Activated gamma-delta T cell treated with anti-CD3 and anti-CD28 coated beads, Interleukin-2, amount 50 U/mL, for 16 hours (primary cell): ENCODE results near the gene DPP9.
A peak's percentile ranks its signal among the peaks of the same experiment; 100 is the strongest.
"Not testable (repeated sequence)": the region's sequence is repeated elsewhere in the genome, so short reads cannot be mapped to it uniquely, and the experiment has no call there.

ENCODE experiments used
- DNase-seq: peaks from one replicate; pipeline ENCODE4 v3.0.0-alpha.2; 2020; ENCODE audit warnings: low read depth

The DPP9 gene

DNA sequence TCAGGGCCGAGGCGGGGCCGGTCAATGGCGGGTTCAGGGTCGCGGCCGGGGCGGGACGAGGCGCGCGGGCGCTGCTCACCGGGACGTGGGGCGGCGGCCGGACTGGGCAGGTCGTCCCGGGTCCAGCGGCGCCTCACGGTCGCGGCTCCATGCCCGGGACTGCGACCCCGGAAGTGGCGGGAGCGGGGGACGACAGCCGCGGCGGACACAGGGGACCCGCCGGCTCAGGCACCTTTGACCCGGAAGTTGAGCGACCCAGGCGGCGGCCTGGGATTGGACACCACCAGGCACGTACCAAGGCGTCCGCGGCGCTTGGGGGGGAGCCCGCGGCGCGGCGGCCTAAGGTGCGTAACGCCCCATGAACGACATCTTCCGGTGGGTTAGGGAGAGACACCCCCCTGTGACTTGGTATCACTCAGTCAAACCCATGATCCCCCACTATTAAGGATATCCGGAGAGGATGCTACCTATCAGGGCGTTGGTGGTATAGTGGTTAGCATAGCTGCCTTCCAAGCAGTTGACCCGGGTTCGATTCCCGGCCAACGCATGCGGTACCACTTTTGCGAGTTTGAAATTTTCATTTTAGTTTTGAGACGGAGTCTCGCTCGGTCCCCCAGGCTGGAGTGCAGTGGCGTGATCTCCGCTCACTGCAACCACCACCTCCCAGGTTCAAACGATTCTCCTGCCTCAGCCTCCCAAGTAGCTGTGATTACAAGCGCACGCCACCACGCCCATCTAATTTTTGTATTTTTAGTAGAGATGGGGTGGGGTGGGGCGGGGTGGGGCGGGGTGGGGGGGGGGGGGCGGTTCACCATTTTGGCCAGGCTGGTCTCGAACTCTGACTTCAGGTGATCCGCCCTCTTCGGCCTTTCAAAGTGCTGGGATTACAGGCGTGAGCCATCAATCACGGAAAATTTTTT, at the start of gene DPP9:
DPP9 (minus strand) TSS at position 248 of the 920 bp plus-strand sequence. CDS start 3,936 bp downstream, outside the sequence.
- peak; percentile 95 for DNase-seq

DNA sequence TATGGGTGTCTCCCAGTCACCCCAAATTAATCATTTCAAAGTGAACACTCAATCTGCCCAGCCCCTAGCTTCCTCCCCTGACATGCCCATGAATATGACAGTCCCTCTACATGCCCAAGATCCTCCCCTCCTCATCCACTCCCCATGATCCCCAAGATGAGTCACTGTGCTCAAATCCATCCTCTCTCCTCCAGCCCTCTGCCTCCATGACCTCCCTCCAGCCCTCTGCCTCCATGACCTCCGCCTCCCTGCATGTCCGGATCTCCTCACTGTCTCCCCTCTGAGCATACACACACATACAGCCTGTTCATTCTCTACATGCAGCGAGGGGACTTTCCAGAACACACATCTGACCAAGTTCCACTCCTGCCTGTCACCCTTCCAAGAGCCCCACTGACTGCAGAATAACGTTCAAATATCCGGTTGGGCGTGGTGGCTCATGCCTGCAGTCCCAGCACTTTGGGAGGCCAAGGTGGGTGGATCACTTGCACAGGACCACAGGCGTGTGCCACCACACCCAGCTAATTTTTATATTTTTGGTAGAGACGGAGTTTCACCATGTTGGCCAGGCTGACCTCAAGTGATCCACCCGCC, 49.5 kb upstream of the DPP9 start:
- no peak for DNase-seq

DNA sequence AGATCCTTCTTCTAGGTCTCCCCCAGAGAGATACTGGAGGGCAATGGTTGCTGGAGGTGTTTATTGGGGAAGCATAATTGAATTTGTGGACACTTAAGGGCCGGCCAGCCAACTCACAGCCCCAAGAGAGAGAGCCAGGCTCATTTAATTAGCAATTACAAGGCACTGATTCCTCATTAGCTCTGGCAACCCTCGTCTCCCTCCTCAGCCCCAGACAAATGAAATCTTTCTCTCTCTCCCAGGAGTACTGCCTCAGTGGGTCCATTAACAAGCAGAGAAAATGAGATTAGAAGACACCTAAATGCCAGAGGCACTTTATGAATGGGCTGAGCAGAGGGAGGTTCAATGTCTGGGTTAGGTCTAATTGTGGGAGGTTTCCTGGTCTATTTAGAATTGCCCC, 48.9 kb upstream of the DPP9 start:
- DNase-seq, result no peak

DNA sequence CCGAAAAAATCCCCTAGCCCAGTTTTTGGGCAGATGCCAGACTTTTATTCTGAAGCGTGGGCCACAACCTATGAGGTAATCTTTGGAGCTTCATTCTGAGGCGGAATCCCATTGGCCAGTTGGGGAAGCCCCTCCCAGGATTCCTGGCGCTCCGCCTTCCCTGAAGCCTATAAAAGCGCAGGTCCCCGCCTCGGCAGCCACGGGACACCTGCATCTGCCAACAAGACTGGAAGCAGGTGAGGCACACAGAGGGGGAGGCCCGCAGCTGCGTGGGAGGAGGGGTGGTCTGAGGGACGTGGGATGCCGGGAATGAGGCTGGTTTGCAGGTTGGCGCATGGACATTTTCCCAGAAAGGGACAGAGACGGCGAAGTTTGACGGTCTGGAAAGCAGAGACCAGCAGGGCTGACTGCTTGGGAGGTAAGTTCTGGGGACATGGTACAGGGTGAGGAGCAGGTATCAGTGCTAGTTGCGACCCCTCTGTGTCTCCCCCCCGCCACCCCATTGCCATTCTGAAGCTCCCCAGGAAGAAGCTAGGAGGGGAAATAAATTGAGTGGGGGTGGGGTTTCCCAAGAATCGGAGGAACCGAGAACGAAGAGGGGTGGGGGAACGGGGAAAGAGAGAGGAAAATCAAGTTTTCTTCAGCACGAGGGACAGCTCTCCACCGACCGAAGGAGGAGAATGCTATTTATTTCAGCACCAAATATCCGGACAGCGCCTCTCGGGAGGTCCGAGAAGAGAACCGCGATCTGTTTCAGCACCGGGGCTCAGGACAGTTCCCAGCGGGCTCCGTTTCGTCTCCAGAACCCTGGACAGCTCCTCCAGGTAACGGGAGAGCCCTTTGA, 45.5 kb upstream of the DPP9 start:
- peak; percentile 54 for DNase-seq

DNA sequence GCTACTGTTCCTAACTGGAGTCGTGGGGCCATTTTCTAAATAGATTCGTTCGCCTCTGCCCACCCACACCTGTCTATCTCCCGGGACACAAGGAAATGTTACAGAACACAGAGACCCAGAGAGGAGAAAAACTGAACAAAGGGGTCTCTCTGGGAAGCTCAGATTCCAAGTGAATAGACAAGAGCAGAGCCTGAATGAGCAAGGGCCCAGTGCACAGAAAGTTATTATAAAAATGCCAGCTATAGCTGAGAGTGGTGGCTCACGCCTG, 40.7 kb upstream of the DPP9 start:
- DNase-seq, result no peak

DNA sequence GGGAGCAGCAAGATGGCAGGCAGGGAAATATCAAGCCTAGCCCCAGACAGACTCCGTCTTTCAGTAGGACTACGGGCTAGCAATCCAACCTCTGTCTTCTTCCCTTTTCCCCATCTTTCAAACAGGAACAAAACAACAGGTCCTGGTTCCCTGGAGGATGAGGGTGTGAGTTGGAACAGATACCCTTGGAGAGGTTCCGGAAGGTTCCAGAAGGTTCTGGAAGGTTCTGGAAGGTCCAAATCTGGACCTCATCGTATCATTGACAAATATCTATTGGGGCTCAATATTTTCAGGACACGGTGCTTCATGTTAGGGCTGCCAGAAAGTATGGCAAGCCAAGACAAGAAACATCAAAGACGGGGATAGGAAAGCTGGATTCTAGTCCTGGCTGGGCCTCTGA, 39.4 kb upstream of the DPP9 start:
- no peak for DNase-seq

DNA sequence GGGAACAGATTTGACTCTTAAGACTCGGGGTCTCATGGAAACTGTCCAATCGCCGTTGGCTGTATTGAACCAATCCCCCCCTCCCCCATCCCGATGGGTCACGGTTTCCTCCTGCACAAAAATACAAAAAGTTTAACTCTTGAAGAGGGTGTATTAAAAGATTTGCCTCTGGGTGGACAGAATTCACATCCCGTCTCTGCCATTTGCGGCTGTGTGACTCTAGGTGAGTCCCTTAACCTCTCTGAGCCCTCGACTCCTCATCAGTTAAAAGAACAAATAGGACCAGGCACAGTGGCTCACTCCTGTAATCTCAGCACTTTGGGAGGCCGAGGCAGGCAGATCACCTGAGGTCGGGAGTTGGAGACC, 36.6 kb upstream of the DPP9 start:
- DNase-seq, result no peak

DNA sequence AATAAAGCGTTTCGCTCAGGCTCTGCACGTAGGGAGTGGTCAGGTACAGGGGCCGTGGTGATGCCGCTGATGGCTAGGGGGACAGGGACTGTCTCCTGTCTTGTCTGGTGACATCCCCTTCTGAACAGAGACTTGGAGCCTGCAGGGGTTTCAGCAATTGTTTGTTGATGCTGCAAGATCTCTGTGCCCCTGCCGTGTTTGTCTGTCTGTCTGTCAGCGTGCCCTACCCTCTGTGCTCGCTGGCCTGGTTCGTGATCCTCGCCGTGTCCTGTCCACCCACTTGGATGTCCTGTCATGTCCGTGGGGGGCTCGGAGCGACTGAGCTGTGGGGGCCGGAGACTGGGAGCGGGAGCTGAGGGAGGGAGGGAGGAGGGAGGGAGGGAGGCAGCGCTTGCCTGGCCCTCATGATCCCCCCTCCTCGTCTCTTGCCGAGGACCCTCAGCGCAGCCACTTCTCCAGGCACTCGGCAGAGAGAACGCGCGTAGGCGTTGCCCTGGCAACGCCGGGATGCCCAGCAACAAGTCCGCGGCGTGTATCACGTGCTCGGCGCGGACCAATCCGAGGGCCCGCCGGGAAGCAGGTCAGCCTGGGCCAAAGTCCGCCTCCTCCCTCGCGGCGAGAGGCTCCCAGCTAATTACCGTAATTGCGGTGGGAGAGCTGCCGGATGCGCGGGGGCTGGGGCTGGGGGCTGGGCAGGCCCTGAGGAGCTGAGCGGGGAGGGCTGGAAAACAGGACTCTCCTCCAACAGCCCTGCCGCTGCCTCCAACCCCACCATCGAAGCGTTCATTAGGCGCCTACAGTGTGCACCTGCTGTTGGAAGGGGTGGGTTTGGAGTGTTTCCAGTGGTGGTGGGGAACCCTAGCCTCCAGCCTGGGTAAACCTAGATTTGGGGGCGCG, 36.0 kb upstream of the DPP9 start:
- peak; percentile 32 for DNase-seq

DNA sequence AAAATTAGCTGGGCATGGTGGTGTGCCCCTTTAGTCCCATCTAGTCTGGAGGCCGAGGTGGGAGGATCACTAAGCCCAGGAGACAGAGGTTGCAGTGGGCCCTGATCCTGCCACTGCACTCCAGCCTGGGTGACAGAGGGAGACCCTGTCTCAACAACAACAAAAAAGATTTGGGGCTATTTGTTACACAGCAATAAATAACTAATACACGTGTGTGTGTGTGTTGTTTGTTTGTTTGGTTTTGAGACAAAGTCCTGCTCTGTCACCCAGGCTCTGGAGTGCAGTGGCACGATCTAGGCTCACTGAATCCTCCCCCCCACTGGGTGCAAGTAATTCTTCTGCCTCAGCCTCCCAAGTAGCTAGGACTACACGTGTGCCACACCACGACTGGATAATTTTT, 35.0 kb upstream of the DPP9 start:
- no peak for DNase-seq

DNA sequence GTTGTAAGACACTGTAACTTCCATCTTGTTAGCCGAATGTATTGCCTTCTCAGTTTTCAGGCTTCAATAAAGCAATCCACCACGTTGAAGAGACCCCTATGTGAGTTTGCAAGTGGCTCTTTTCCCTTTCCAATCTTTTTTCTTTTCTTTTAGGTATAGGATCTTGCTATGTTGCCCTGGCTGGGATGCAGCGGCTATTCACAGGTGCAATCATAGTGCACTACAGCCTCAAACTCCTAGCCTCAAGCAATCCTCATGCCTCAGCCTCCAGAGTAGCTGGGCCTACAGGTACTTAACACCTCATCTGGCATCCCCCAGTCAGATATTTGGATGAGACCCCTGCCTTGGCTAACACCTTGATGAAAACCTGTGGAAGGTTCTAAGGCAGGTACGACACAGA, 34.4 kb upstream of the DPP9 start:
- DNase-seq, result no peak

DNA sequence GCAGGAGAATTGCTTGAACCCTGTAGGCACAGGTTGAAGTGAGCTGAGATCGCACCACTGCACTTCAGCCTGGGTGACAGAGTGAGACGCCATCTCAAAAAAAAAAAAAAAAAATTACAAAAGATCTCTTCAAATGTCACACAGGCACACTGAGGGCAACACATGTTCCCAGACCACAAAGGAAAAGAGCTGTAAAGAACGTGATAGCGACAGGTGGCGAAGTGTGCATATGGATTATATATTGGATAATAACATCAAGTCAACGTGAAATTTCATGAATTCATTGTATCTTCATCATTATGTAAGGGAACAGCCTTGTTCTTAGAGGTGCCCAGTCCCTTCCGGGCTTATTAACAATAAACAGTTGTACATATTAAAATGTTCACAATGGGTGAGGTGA, 31.8 kb upstream of the DPP9 start:
- DNase-seq, result no peak

DNA sequence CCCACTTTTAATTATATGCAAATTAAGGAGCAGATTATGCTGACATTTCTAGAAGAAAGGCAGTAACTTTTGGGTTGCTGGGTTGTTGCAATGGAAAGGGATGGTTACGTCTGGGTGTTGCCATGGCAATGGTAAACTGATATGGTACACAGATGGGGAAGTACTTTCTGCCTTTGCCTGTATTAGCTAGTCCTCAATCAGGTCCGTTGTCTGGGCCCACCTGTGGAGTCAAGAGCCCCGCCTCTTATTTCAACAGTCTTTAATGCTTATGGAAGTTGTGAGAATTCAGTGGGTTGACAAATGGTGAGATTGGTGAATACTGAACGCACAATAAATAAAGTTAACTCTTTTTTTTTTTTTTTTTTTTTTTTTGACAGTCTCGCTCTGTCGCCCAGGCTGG, 30.6 kb upstream of the DPP9 start:
- no peak for DNase-seq

DNA sequence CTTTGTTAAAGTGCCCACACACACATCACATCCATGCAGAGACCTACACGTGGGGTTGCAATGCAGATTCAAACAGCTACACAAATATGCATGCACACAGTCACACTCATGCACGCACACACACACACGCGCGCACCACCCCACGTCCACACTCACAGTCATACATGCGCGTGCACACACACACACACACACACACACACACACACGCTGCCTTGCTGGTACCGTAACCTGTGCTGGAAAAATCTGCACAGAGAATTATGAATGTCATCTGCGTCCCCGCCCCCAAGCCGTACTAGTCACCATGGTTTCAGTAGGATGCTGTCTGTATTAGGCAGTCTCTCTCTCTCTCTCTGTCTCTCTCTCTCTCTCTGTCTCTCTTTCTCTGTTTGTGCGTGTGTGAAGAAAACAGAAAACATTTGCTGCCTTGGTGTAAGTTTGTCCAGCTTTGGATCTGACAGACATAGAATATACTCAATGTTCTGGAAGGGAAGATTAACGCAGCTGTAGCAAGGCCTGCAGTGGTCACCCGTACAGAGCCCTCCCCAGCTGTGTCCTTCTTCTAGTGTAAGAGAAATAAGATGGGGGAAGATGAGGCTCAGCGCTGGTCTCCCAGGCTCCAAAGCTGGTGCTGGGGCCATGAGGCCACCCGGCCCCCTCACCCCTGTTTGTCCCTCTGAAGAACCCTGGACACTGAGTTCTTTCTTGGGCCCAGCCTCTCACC, 26.4 kb upstream of the DPP9 start:
- no peak for DNase-seq

DNA sequence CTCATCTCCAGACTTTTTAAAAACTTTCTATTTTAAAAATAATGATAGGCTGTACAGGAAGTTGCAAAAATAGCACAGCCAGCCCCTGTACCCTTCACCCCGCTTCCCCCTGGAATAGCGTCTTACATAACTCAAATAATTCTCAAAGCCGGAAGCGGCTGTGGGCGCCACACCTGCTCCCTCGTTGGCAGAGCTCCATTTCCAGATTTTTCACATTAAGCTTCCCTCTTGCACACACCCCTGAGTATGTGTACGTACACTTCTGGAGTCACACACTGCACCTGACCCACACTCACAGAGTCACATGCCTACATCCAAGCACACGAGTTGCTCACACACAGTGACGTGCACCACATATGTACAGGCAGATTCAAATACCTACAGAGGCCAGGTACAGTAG, 24.9 kb upstream of the DPP9 start:
- DNase-seq, result no peak

DNA sequence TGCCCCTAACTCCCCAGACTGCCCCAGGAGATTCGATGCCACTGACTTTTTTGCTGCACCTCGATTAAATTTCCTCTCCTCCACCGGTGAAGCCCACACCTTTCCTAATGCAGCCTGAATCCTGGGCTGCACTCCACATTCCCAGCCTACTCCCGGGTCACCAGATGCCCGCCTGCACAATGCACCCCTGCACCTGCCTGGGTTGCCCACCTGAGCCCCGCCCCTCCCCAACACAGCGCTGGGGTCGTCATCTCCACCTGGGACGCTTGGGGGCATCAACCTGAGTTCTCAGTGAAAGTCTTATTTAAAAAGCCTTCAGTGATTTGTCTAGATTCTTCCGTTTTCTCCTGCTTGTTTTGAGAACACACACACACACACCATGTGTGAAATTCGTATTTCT, 24.5 kb upstream of the DPP9 start:
- DNase-seq, result no peak

DNA sequence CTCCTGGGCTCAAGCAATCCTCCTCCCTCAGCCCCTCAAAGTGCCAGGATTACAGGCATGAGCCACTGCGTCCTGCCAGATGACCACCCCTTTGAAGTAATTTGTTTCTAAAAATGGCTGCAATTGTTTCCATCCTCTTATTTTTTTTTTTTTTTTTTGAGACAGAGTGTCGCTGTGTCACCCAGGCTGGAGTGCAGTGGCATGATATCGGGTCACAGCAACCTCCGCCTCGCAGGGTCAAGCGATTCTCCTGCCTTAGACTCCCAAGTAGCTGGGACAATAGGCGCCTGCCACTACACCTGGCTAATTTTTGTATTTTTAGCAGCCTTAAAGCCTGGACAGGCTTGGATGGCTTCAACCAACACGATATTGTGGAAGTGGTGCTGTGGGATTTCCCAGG, 22.3 kb upstream of the DPP9 start:
- no peak for DNase-seq

DNA sequence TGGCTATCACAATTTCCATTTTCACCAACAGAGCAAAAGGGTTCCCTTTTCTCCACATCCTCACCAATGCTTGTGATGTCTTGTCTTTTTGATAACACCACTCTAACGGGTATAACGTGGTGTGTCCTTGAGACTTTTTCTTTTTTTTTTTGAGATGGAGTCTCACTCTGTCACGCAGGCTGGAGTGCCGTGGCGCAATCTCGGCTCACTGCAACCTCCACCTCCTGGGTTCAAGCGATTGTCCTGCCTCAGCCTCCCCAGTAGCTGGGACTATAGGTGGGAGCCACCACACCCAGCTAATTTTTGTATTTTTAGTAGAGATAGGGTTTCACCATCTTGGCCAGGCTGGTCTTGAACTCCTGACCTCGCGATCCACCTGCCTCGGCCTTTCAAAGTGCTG, 21.5 kb upstream of the DPP9 start:
- DNase-seq, result not testable (repeated sequence)

DNA sequence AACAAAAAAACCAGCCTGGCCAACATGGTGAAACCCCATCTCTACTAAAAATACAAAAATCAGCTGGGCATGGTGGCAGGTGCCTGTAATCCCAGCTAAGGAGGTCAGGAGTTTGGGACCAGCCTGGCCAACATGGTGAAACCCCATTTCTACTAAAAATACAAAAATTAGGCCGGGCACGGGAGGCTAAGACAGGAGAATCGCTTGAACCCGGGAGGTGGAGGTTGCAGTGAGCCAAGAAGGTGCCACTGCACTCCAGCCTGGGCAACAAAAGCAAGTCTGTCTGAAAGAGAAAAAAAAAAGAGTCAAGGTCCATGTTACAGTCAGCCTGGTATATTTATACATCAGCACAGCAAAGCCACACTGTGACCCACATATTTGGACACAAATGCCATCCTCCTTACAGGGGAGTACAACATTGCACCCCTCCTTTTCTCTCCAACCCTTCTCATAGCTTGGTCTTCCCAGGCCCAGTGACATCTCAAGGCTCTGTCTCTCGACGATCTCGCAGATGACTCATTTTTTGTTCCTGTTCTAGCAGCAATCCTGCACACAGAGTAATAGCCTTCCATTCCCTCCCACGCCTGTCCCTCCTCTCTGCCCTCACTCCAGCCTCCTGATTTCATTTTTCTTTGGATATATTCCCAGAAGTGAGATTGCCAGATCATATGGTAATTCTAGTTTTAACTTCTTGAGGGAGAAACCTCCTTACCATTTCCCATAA, 21.0 kb upstream of the DPP9 start:
- no peak for DNase-seq

DNA sequence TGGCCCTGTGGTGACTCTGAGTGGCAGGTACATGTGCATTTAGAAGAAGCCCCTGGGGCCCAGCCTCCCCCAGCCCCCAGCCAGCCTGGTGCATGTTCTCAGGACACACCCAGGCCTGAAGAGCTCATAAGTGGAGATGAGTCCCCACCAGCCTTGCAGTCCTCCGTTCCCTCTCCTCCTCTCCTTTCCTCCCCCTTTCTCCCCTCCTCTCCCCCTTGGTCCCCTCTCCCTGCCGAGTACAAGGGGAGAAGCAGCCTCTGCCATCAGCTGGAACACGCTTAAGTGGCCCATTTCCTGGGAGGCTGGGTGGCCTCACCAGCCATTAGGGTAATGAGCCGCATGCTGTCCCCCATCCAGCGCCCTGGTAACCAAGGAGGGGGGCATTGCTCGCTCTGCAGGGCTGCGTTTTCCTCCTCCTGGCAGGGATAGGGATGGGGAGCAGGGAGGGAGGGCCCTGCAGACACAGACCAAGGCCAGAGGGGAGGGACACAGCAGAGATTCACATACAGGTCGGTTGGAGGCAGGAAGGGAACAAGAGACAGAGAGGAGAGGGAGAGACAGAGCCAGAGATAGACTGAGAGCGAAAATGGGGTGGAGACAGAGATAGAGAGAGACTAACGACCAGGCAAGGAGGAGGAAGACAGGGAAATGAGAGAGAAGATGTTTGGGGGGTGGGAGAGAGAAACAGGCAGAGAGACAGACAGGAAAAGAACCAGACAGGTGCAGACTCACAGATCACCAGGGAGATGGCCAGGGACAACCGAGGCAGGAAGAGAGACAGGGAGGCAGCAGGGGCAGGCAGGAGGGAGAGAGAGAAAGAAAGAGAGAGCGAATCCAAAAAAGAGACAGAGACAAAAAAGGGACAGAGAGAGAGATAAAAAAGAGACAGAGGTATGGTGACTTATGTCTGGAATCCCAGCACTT, 19.3 kb upstream of the DPP9 start:
- DNase-seq, result no peak

DNA sequence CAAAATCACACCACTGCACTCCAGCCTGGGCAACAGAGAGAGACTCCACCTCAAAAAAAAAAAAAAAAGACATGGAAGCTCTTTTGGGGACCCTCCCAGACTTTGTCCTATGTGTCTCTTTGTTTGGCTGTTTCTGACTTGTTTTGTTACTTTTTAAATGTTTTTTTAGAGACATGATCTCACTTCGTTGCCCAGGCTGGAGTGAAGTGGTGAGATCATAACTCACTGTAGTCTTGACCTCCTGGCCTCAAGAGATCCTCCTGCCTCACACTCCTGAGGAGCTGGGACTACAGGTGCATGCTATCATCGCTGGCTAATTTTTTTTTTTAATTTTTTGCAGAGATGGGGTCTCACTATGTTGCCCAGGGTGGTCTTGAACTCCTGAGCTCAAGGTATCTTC, 16.4 kb upstream of the DPP9 start:
- no peak for DNase-seq
